ENCODE results near the gene ATP5PF. TPM values are rescaled to one million over a fixed set of nuclear protein-coding genes. Genes with fewer than 3 reads are reported as not detected.

Gene ATP5PF
- total RNA-seq, 1 donor from 2014 or later = 74.9 TPM

- H3K4me1 ChIP-seq = no peaks in the 10 kb centered on the region
- no peak overlapping the region for H3K4me3 ChIP-seq
- no peak for DNase-seq (ENCODE audit: extremely low spot score in 2 of 2)
- H3K27ac ChIP-seq = no peak overlapping the region
- no peaks in the 10 kb centered on the region for H3K27me3 ChIP-seq
- intact Hi-C loops (cut with DNase I) = no loop called here
- TF ChIP-seq POLR2A (IDR thresholded peaks at IDR 0.05) (no peak), POLR2AphosphoS5 (IDR thresholded peaks at IDR 0.05; ENCODE audit: insufficient read depth in 1 of 2, low read depth in 1 of 2) (no peak), CTCF (IDR thresholded peaks at IDR 0.05) (no peak)
- no peaks in the 10 kb centered on the region for H3K9me3 ChIP-seq
- no peaks in the 10 kb centered on the region for H3K36me3 ChIP-seq
Observed at GRCh38 chr21:25676451-25676850, 58.3 kb downstream of the ATP5PF start.

Other genes with a start within 250 kb of the ATP5PF start
- gene MRPL39, start 127.4 kb downstream of the ATP5PF start, total RNA-seq = 8.8 TPM
- 9.1 TPM for gene JAM2, start 95.6 kb downstream of the ATP5PF start, total RNA-seq
- gene GABPA, start 68 bp upstream of the ATP5PF start, total RNA-seq = 23.3 TPM

Measured in vagina (tissue), 2 donors.